HepG2 (cell line): ENCODE measurements around the gene EYA4. TPM values are rescaled to one million over a fixed set of nuclear protein-coding genes. Genes with fewer than 3 reads are reported as not detected.

Source experiments
- ATAC-seq: fragments of 200-7000 bp; cut with Tn5 transposase; 3 replicates; pipeline ENCODE4 v1.9.1; 2020; ENCODE audit warnings: mild to moderate bottlenecking, moderate library complexity
- BruUV-seq: library from RNA; stranded (reverse); fragments of 400-500 nt; replicated peaks from 2 replicates; lab custom pipeline; 2021; lab: Mats Ljungman, UMichigan
- CTCF ChIA-PET: fragments of 300-600 bp; formaldehyde crosslinking; extraction: SDS; loops from one replicate; lab custom pipeline; 2021; ENCODE audit warnings: low total read pairs, inconsistent platforms, low intra/inter-chr PET ratio; lab: Yijun Ruan, JAX
- POLR2A ChIA-PET: fragments of 350-600 bp; sonication (Branson Sonifier 250); formaldehyde crosslinking; loops from one replicate; lab custom pipeline; 2020; ENCODE audit warnings: antibody characterized with exemption, inconsistent platforms; lab: Yijun Ruan, JAX
- DNase-seq: peaks from one replicate; pipeline ENCODE4 v3.0.0-alpha.2; 2015; ENCODE audit warnings: low spot score
- FAIRE-seq: peaks from 3 replicates; lab custom pipeline; 2011; peaks lifted over from hg19 to GRCh38; lab: Jason Lieb, UNC
- H2AFZ ChIP-seq: one replicate; pipeline ENCODE4 v1.6.1; 2011; ENCODE audit warnings: low read length, inconsistent platforms
- H3K27ac ChIP-seq: fragments of 300-600 bp; 3 replicates; pipeline ENCODE4 v1.8.0; 2011; ENCODE audit warnings: mixed run types, mild to moderate bottlenecking, mixed read lengths, low read length, inconsistent platforms; ENCODE audit not compliant: insufficient read depth; ENCODE audit errors: extremely low read length
- H3K27me3 ChIP-seq, 2 experiments: fragments of 200-600 bp in 1 of 2; 2 replicates in 1 of 2; 3 replicates in 1 of 2; pipeline versions ENCODE4 v1.6.0 to v1.8.0; 2011; ENCODE audit warnings: low read length in 2 of 2, mild to moderate bottlenecking in 2 of 2, moderate library complexity in 2 of 2, inconsistent platforms in 1 of 2; ENCODE audit not compliant: insufficient read depth in 2 of 2, control insufficient read depth in 1 of 2
- H3K36me3 ChIP-seq, 2 experiments: fragments of 200-600 bp in 1 of 2; replicated peaks in 1 of 2; 2 replicates in 1 of 2; 3 replicates in 1 of 2; pipeline versions ENCODE4 v1.5.1 to v1.8.0; 2011; ENCODE audit warnings: low read length in 2 of 2, inconsistent platforms in 1 of 2; ENCODE audit not compliant: insufficient read depth in 2 of 2, control insufficient read depth in 1 of 2
- H3K4me1 ChIP-seq: 2 replicates; pipeline ENCODE4 v1.5.1; 2012; ENCODE audit warnings: low read length, inconsistent platforms; ENCODE audit not compliant: insufficient read depth
- H3K4me2 ChIP-seq: 2 replicates; pipeline ENCODE4 v1.6.0; 2011; ENCODE audit warnings: low read depth, low read length, inconsistent platforms
- H3K4me3 ChIP-seq, 3 experiments: fragments of 200-600 bp in 1 of 3; sonication (generic), shearing (Covaris generic) in 1 of 3; replicated peaks in 1 of 3; 2 replicates each; pipeline ENCODE4 v1.5.1; 2011 to 2016; ENCODE audit warnings: low read length in 3 of 3, inconsistent platforms in 2 of 3, low read depth in 2 of 3, mild to moderate bottlenecking in 2 of 3, control low read depth in 1 of 3, mixed read lengths in 1 of 3; ENCODE audit not compliant: insufficient read depth in 1 of 3
- H3K79me2 ChIP-seq: one replicate; pipeline ENCODE4 v1.6.1; 2011; ENCODE audit warnings: low read length, inconsistent platforms; ENCODE audit not compliant: insufficient read depth
- H3K9ac ChIP-seq: 2 replicates; pipeline ENCODE4 v1.6.0; 2011; ENCODE audit warnings: mild to moderate bottlenecking, low read depth, low read length, inconsistent platforms; ENCODE audit not compliant: insufficient read depth
- H3K9me3 ChIP-seq: 2 replicates; pipeline ENCODE4 v1.5.1; 2012; ENCODE audit warnings: mild to moderate bottlenecking, low read length
- H4K20me1 ChIP-seq: 2 replicates; pipeline ENCODE4 v1.6.0; 2011; ENCODE audit warnings: inconsistent platforms, mild to moderate bottlenecking, low read length, moderate library complexity; ENCODE audit not compliant: insufficient read depth
- CBX2 ChIP-seq, 2 experiments: fragments of 200-600 bp in 1 of 2; sonication (generic); formaldehyde crosslinking in 1 of 2; IDR thresholded peaks; 2 replicates each; pipeline versions ENCODE4 v1.7.0 to v1.8.1; 2018 to 2022; ENCODE audit warnings: low read depth in 2 of 2, low read length in 1 of 2, mild to moderate bottlenecking in 1 of 2, missing genetic modification reagents in 1 of 2
- DDIT3 ChIP-seq: sonication (generic); formaldehyde crosslinking; IDR thresholded peaks from 2 replicates; pipeline ENCODE4 v1.4.0; 2020; ENCODE audit warnings: mild to moderate bottlenecking, missing genetic modification reagents
- DNMT1 ChIP-seq: sonication (generic); formaldehyde crosslinking; IDR thresholded peaks from 2 replicates; pipeline ENCODE4 v1.5.1; 2020; ENCODE audit warnings: mild to moderate bottlenecking, missing genetic modification reagents
- ELF1 ChIP-seq: sonication (generic); formaldehyde crosslinking; IDR thresholded peaks from 2 replicates; pipeline ENCODE4 v1.4.0; 2020; ENCODE audit warnings: missing genetic modification reagents
- ETV6 ChIP-seq: sonication (generic); formaldehyde crosslinking; conservative IDR thresholded peaks from 2 replicates; pipeline ENCODE4 v1.4.0; 2020; ENCODE audit warnings: missing genetic modification reagents
- KLF9 ChIP-seq: IDR thresholded peaks from 2 replicates; pipeline ENCODE4 v1.6.1; 2016; ENCODE audit warnings: low read depth
- MTA1 ChIP-seq: sonication (generic); formaldehyde crosslinking; IDR thresholded peaks from 2 replicates; pipeline ENCODE4 v1.4.0; 2020; ENCODE audit warnings: missing genetic modification reagents, mild to moderate bottlenecking, borderline replicate concordance
- PHF8 ChIP-seq: sonication (generic); formaldehyde crosslinking; IDR thresholded peaks from 2 replicates; pipeline ENCODE4 v1.5.0; 2020; ENCODE audit warnings: missing genetic modification reagents
- RXRA ChIP-seq: sonication (generic); formaldehyde crosslinking; IDR thresholded peaks from 2 replicates; pipeline ENCODE4 v1.5.1; 2020; ENCODE audit warnings: missing genetic modification reagents
- ZBTB25 ChIP-seq: IDR thresholded peaks from 2 replicates; pipeline ENCODE4 v1.6.1; 2018; ENCODE audit warnings: missing genetic modification reagents
- ZNF556 ChIP-seq: sonication (generic); formaldehyde crosslinking; IDR thresholded peaks from 2 replicates; pipeline ENCODE4 v1.4.0; 2020; ENCODE audit warnings: mild to moderate bottlenecking, missing genetic modification reagents, borderline replicate concordance
- ZNF570 ChIP-seq: sonication (generic); formaldehyde crosslinking; IDR thresholded peaks from 2 replicates; pipeline ENCODE4 v1.4.0; 2020; ENCODE audit warnings: mild to moderate bottlenecking, missing genetic modification reagents, borderline replicate concordance
- ZNF605 ChIP-seq: sonication (generic); formaldehyde crosslinking; IDR thresholded peaks from 2 replicates; pipeline ENCODE4 v1.8.0; 2022; ENCODE audit warnings: mild to moderate bottlenecking, missing genetic modification reagents
- ZNF772 ChIP-seq: sonication (generic); formaldehyde crosslinking; IDR thresholded peaks from 2 replicates; pipeline ENCODE4 v1.5.0; 2020; ENCODE audit warnings: mild to moderate bottlenecking, missing genetic modification reagents
- ZNF776 ChIP-seq: sonication (generic); formaldehyde crosslinking; IDR thresholded peaks from 2 replicates; pipeline ENCODE4 v1.4.0; 2020; ENCODE audit warnings: mild to moderate bottlenecking, missing genetic modification reagents
- WGBS: methylation state at CpG from one replicate; pipeline ENCODE4 v1.1.6; 2017; ENCODE audit warnings: low lambda C conversion rate; 5-methylcytosine and 5-hydroxymethylcytosine counted together
- in situ Hi-C: cut with HindIII; loops from 2 replicates; pipeline ENCODE4 v1.10.0; 2017; ENCODE audit warnings: low pct_unique_long_range_greater_than_20kb; ENCODE audit not compliant: extremely low pct_ligation_motif_present
- intact Hi-C: fragments of 100-400 bp; cut with micrococcal nuclease; formaldehyde crosslinking; loops from one replicate; pipeline ENCODE4 v1.10.0; 2022; ENCODE audit not compliant: unreplicated experiment
- polyA plus RNA-seq, 8 experiments: library from polyadenylated mRNA; depleted of rRNA in 3 of 8; stranded (reverse) in 7 of 8; unstranded in 1 of 8; fragments of >200 nt; fragmentation: Illumina TruSeq in 4 of 8; extraction: Trizol in 4 of 8; gene quantifications; 2 replicates each; pipeline versions ENCODE4 v1.2.1 to v1.2.3, GENCODE V29; 2011 to 2016; ENCODE audit warnings: low read depth in 4 of 8, missing spikeins in 1 of 8, mixed read lengths in 1 of 8; ENCODE audit not compliant: insufficient read depth in 1 of 8
- total RNA-seq, 5 experiments: library from RNA; depleted of rRNA; stranded (reverse); fragments of >200 nt; fragmentation: Illumina TruSeq; extraction: Trizol; gene quantifications; 2 replicates each; pipeline ENCODE4 v1.2.3, GENCODE V29; 2016; ENCODE audit warnings: low read depth in 1 of 5
- TF ChIP-seq, protein P1 (sequence below): IDR thresholded peaks from 2 replicates; pipeline ENCODE4 v1.6.1; 2016; ENCODE audit warnings: mild to moderate bottlenecking
- TF ChIP-seq, protein P2 (sequence below): sonication (generic); formaldehyde crosslinking; IDR thresholded peaks from 2 replicates; pipeline ENCODE4 v1.5.1; 2020; ENCODE audit warnings: mild to moderate bottlenecking, missing genetic modification reagents, moderate library complexity

Gene EYA4
- total and polyA plus RNA-seq, 2 of the 13 experiments (the other 11 are each of a cell fraction or from before 2014, with no cell fraction given): not detected

DNA sequence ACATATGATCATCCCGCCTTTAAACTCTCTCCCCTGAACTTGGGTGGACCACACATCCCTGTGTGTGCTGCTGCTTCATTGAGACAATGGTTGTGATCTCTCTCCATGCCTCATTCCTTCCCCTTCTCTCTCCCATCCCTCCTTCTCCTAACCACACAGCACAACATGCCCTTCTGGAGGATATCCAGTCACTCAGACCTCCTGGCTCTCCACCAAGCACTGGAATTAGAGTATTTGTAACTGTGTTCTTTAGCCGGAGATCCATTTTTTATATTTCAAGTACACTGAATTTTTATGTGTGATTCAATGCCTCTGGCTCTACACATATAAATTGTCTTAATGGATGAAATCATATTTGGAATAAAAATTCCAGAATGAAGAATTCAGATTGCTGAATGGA is 287.4 kb downstream of the EYA4 start:
- Histone ChIP-seq H3K4me3 (no peak overlapping the region), H3K9ac (no peak overlapping the region), H2AFZ (no peak overlapping the region), H3K79me2 (no peaks in the 10 kb centered on the region), H3K27me3 (peaks cover 2 to 5% of the 10 kb centered on the region in 2 experiments; a peak in 2 of 5 replicates), H3K4me1 (no peaks in the 10 kb centered on the region), H3K9me3 (no peaks in the 10 kb centered on the region), H3K27ac (no peak overlapping the region), H4K20me1 (no peaks in the 10 kb centered on the region), H3K4me2 (no peak overlapping the region), H3K36me3 (no peaks in the 10 kb centered on the region)
- no peak for ATAC-seq
- in situ Hi-C loops: no loop called here
- no peak for DNase-seq
- no peak for FAIRE-seq
- TF ChIP-seq ELF1: no peak
- no peak for TF ChIP-seq KLF9 (CRISPR knock-in tag)
- TF ChIP-seq, protein P1, sequence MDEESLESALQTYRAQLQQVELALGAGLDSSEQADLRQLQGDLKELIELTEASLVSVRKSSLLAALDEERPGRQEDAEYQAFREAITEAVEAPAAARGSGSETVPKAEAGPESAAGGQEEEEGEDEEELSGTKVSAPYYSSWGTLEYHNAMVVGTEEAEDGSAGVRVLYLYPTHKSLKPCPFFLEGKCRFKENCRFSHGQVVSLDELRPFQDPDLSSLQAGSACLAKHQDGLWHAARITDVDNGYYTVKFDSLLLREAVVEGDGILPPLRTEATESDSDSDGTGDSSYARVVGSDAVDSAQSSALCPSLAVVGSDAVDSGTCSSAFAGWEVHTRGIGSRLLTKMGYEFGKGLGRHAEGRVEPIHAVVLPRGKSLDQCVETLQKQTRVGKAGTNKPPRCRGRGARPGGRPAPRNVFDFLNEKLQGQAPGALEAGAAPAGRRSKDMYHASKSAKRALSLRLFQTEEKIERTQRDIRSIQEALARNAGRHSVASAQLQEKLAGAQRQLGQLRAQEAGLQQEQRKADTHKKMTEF (CRISPR knock-in tag): no peak
- TF ChIP-seq, protein P2, sequence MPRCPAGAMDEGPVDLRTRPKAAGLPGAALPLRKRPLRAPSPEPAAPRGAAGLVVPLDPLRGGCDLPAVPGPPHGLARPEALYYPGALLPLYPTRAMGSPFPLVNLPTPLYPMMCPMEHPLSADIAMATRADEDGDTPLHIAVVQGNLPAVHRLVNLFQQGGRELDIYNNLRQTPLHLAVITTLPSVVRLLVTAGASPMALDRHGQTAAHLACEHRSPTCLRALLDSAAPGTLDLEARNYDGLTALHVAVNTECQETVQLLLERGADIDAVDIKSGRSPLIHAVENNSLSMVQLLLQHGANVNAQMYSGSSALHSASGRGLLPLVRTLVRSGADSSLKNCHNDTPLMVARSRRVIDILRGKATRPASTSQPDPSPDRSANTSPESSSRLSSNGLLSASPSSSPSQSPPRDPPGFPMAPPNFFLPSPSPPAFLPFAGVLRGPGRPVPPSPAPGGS: no peak
- no TSS peak for BruUV-seq
- intact Hi-C loops: no loop called here
- POLR2A ChIA-PET: no interaction called here
- CTCF ChIA-PET: no interaction called here
- WGBS: 3% methylated on average over 2 of the region's 2 CpGs

- no peak overlapping the region for H3K4me2 ChIP-seq
- H3K4me3 ChIP-seq: no peak overlapping the region
- no peak overlapping the region for H3K9ac ChIP-seq
- no peaks in the 10 kb centered on the region for H3K4me1 ChIP-seq
- H3K36me3 ChIP-seq: no peaks in the 10 kb centered on the region
- ATAC-seq (no peak), FAIRE-seq (no peak), DNase-seq (no peak)
- H3K79me2 ChIP-seq: no peaks in the 10 kb centered on the region
- in situ Hi-C loops (no loop called here), intact Hi-C loops (no loop called here)
- POLR2A ChIA-PET: no interaction called here
- no peak overlapping the region for H3K27ac ChIP-seq
- H3K9me3 ChIP-seq: no peaks in the 10 kb centered on the region
- CTCF ChIA-PET: no interaction called here
- WGBS: under 1% methylated on average over 7 of the region's 7 CpGs
- no TSS peak for BruUV-seq
- no peaks in the 10 kb centered on the region for H4K20me1 ChIP-seq
- no peak overlapping the region for H2AFZ ChIP-seq
- H3K27me3 ChIP-seq: peaks cover 2 to 5% of the 10 kb centered on the region in 2 experiments; a peak in 2 of 5 replicates
- TF ChIP-seq DNMT1 (no peak), ZNF556 (no peak), ZBTB25 (no peak), DDIT3 (CRISPR knock-in tag) (no peak), MTA1 (no peak), RXRA (CRISPR knock-in tag) (no peak), CBX2 (IDR thresholded peaks at IDR 0.05; ENCODE audit: low read depth, low read length) (no peak), CBX2 (CRISPR knock-in tag; IDR thresholded peaks at IDR 0.05; ENCODE audit: low read depth) (no peak), ETV6 (CRISPR knock-in tag) (no peak), PHF8 (no peak), ZNF605 (CRISPR knock-in tag) (no peak), ZNF776 (CRISPR knock-in tag) (no peak), ZNF570 (CRISPR knock-in tag) (no peak), ZNF772 (no peak)
Observed at GRCh38 chr6:133532908-133533307, 291.8 kb downstream of the EYA4 start.
